PC-3 (cell line): ENCODE data around the gene PRMT1.

ENCODE experiments used
- EZH2 ChIP-seq: fragments of 300-600 bp; sonication (generic); IDR thresholded peaks from one replicate; pipeline ENCODE4 v1.6.1; 2017; ENCODE audit warnings: antibody characterized with exemption, mild to moderate bottlenecking, low read length; ENCODE audit not compliant: unreplicated experiment
- EZH2phosphoT487 ChIP-seq: fragments of 300-600 bp; sonication (generic); IDR thresholded peaks from 2 replicates; pipeline ENCODE4 v1.6.1; 2018; ENCODE audit warnings: mild to moderate bottlenecking, antibody characterized with exemption, low read length, borderline replicate concordance
- TF ChIP-seq, protein P1 (sequence below): fragments of 300-600 bp; sonication (generic); conservative IDR thresholded peaks from 2 replicates; pipeline ENCODE4 v1.5.1; 2017; ENCODE audit warnings: antibody characterized with exemption, low read depth, mild to moderate bottlenecking, low read length

- no peak for TF ChIP-seq EZH2
- TF ChIP-seq, protein P1, sequence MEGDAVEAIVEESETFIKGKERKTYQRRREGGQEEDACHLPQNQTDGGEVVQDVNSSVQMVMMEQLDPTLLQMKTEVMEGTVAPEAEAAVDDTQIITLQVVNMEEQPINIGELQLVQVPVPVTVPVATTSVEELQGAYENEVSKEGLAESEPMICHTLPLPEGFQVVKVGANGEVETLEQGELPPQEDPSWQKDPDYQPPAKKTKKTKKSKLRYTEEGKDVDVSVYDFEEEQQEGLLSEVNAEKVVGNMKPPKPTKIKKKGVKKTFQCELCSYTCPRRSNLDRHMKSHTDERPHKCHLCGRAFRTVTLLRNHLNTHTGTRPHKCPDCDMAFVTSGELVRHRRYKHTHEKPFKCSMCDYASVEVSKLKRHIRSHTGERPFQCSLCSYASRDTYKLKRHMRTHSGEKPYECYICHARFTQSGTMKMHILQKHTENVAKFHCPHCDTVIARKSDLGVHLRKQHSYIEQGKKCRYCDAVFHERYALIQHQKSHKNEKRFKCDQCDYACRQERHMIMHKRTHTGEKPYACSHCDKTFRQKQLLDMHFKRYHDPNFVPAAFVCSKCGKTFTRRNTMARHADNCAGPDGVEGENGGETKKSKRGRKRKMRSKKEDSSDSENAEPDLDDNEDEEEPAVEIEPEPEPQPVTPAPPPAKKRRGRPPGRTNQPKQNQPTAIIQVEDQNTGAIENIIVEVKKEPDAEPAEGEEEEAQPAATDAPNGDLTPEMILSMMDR, result peak; percentile 98
- no peak for TF ChIP-seq EZH2phosphoT487
These were observed 4.7 kb upstream of the PRMT1 start for GRCh38 chr19:49672131-49672919.
